Upper lobe of left lung (tissue), 4 donors: ENCODE results near the gene SEC14L2.

Experiments
- CTCF ChIP-seq, 6 experiments: fragments of 450-650 bp in 4 of 6; fragments of 200-600 bp in 2 of 6; sonication (generic) in 2 of 6; IDR thresholded peaks; one replicate each; pipeline ENCODE4 v1.5.1; 2016 to 2019; ENCODE audit warnings: antibody characterized with exemption in 6 of 6
- EP300 ChIP-seq, 4 donors: sonication (generic); formaldehyde crosslinking; IDR thresholded peaks; one replicate each; pipeline ENCODE4 v1.5.1; 2017; ENCODE audit warnings: antibody characterized with exemption in 4 of 4, control low read depth in 2 of 4

DNA sequence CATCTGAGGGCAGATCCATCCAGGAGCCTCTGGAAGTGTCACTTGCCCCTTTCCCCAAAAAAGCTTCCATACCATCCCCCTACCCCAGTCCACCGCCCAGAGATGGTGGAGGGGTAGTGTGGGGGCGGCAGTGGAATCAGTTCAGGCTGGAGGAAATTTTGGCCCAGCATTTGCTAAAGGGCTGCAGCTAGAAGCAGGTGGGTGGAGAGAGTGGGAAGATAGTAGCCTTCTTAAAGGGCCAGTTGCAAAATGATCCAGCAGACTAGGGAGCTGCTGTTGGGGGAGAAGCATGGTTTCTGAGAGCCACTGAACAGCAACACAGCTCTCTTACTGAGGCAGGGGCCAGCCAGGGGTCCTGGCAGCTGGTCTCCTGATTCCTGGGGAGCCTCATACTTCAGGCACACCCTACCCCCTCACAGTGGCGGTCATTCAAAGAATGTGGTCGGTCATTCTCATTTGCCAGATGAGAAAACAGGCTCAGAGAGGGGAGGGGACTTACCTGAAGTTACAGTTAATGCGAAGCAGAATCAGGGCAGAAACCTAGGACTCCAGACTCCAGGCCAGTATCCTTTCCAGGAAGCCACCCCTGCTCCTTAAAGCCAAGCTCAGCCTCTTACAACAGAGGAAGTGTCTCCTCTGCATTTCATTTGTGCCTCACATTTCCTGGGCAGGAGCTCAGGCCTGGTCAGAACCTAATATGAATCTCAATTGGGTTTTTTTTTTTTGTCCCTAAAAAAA, 5.4 kb downstream of the SEC14L2 start:
- no peak for TF ChIP-seq CTCF (IDR thresholded peaks at IDR 0.05)
- no peak for TF ChIP-seq EP300 (IDR thresholded peaks at IDR 0.05)
